H9 (cell line): Measurements from ENCODE around the gene FASTKD1. TPM values are rescaled to one million over a fixed set of nuclear protein-coding genes. Genes with fewer than 3 reads are reported as not detected.
"Not testable (repeated sequence)": the region's sequence is repeated elsewhere in the genome, so short reads cannot be mapped to it uniquely, and the experiment has no call there.

ENCODE experiments used
- DNase-seq: peaks from one replicate; pipeline ENCODE4 v3.0.0-alpha.2; 2017
- H2AFZ ChIP-seq: one replicate; pipeline ENCODE4 v1.6.1; 2013; ENCODE audit warnings: mild to moderate bottlenecking, low read length, control low read depth, moderate library complexity
- H2AK5ac ChIP-seq: 2 replicates; pipeline ENCODE4 v1.6.1; 2013; ENCODE audit warnings: low read length, control low read depth, mixed read lengths; ENCODE audit not compliant: insufficient read length
- H2BK120ac ChIP-seq: one replicate; pipeline ENCODE4 v1.6.1; 2013; ENCODE audit warnings: low read depth, mild to moderate bottlenecking, low read length, control low read depth, inconsistent platforms; ENCODE audit not compliant: poor library complexity, severe bottlenecking
- H2BK12ac ChIP-seq: 2 replicates; pipeline ENCODE4 v1.6.1; 2013; ENCODE audit warnings: low read length, control low read depth, mixed read lengths, low read depth; ENCODE audit not compliant: insufficient read length
- H2BK15ac ChIP-seq: 2 replicates; pipeline ENCODE4 v1.6.1; 2013; ENCODE audit warnings: low read depth, low read length, control low read depth
- H2BK20ac ChIP-seq: one replicate; pipeline ENCODE4 v1.6.1; 2013; ENCODE audit warnings: low read depth, mild to moderate bottlenecking, low read length, control low read depth, inconsistent platforms; ENCODE audit not compliant: poor library complexity, severe bottlenecking
- H2BK5ac ChIP-seq: 2 replicates; pipeline ENCODE4 v1.6.1; 2013; ENCODE audit warnings: low read length, control low read depth, mixed read lengths; ENCODE audit not compliant: insufficient read length
- H3K14ac ChIP-seq: 2 replicates; pipeline ENCODE4 v1.6.1; 2013; ENCODE audit warnings: low read length, control low read depth; ENCODE audit not compliant: insufficient read depth
- H3K18ac ChIP-seq: 2 replicates; pipeline ENCODE4 v1.6.1; 2013; ENCODE audit warnings: low read depth, mild to moderate bottlenecking, mixed read lengths, low read length, control low read depth; ENCODE audit not compliant: insufficient read length
- H3K23ac ChIP-seq: 2 replicates; pipeline ENCODE4 v1.6.1; 2013; ENCODE audit warnings: low read length, control low read depth, mixed read lengths, low read depth; ENCODE audit not compliant: insufficient read length
- H3K23me2 ChIP-seq: 2 replicates; pipeline ENCODE4 v1.6.1; 2013; ENCODE audit warnings: low read depth, mild to moderate bottlenecking, mixed read lengths, low read length, control low read depth; ENCODE audit not compliant: insufficient read length, poor library complexity, severe bottlenecking
- H3K27ac ChIP-seq: 2 replicates; pipeline ENCODE4 v1.5.1; 2013; ENCODE audit warnings: low read length, control low read depth, mixed read lengths, low read depth; ENCODE audit not compliant: insufficient read length
- H3K27me3 ChIP-seq: 2 replicates; pipeline ENCODE4 v1.6.1; 2013; ENCODE audit warnings: low read length, control low read depth, inconsistent platforms; ENCODE audit not compliant: insufficient read depth
- H3K4ac ChIP-seq: 2 replicates; pipeline ENCODE4 v1.6.1; 2013; ENCODE audit warnings: low read depth, mild to moderate bottlenecking, control low read depth, inconsistent platforms, low read length, moderate library complexity
- H3K4me1 ChIP-seq: 2 replicates; pipeline ENCODE4 v1.6.1; 2013; ENCODE audit warnings: low read length, control low read depth, inconsistent platforms; ENCODE audit not compliant: insufficient read depth
- H3K4me2 ChIP-seq: 2 replicates; pipeline ENCODE4 v1.6.1; 2013; ENCODE audit warnings: low read length, control low read depth, mixed read lengths; ENCODE audit not compliant: insufficient read length, insufficient read depth
- H3K56ac ChIP-seq: 2 replicates; pipeline ENCODE4 v1.6.1; 2013; ENCODE audit warnings: low read depth, mild to moderate bottlenecking, mixed read lengths, low read length, control low read depth; ENCODE audit not compliant: insufficient read length
- H3K79me1 ChIP-seq: 2 replicates; pipeline ENCODE4 v1.6.1; 2013; ENCODE audit warnings: low read depth, mild to moderate bottlenecking, moderate library complexity, low read length, control low read depth, inconsistent platforms; ENCODE audit not compliant: insufficient read depth, poor library complexity, severe bottlenecking
- H3K79me2 ChIP-seq: 2 replicates; pipeline ENCODE4 v1.6.1; 2013; ENCODE audit warnings: low read length, control low read depth, inconsistent platforms; ENCODE audit not compliant: insufficient read depth
- H3K9ac ChIP-seq: 2 replicates; pipeline ENCODE4 v1.6.1; 2013; ENCODE audit warnings: low read length, control low read depth, mixed read lengths; ENCODE audit not compliant: insufficient read length; ENCODE audit errors: extremely low read depth
- H3K9me3 ChIP-seq: one replicate; pipeline ENCODE4 v1.6.1; 2013; ENCODE audit warnings: low read depth, low read length, inconsistent platforms; ENCODE audit not compliant: control insufficient read depth
- H3T11ph ChIP-seq: one replicate; pipeline ENCODE4 v1.6.1; 2013; ENCODE audit warnings: mild to moderate bottlenecking, low read length, control low read depth, inconsistent platforms
- H4K20me1 ChIP-seq: one replicate; pipeline ENCODE4 v1.6.1; 2013; ENCODE audit not compliant: control insufficient read depth, insufficient read length, insufficient read depth
- H4K5ac ChIP-seq: 2 replicates; pipeline ENCODE4 v1.6.1; 2013; ENCODE audit warnings: low read depth, mild to moderate bottlenecking, mixed read lengths, low read length, control low read depth; ENCODE audit not compliant: insufficient read length
- H4K8ac ChIP-seq: replicated peaks from 2 replicates; pipeline ENCODE4 v1.6.1; 2013; ENCODE audit warnings: low read length, control low read depth, mixed read lengths, low read depth; ENCODE audit not compliant: insufficient read length
- H4K91ac ChIP-seq: 2 replicates; pipeline ENCODE4 v1.6.1; 2013; ENCODE audit warnings: low read depth, mild to moderate bottlenecking, moderate library complexity, mixed read lengths, low read length, control low read depth; ENCODE audit not compliant: insufficient read length
- H3K27ac Mint-ChIP-seq, 3 experiments: 2 replicates in 2 of 3; 3 replicates in 1 of 3; pipeline ENCODE4 v1.8.0; 2020 to 2021; ENCODE audit warnings: mixed read lengths in 3 of 3, mild to moderate bottlenecking in 1 of 3, moderate library complexity in 1 of 3
- H3K27me3 Mint-ChIP-seq: 2 replicates; pipeline ENCODE4 v1.8.0; 2021; ENCODE audit warnings: low read depth, mild to moderate bottlenecking, moderate library complexity, mixed read lengths
- H3K36me3 Mint-ChIP-seq, 3 experiments: 2 replicates in 2 of 3; 3 replicates in 1 of 3; pipeline ENCODE4 v1.8.0; 2020 to 2021; ENCODE audit warnings: low read depth in 3 of 3, mixed read lengths in 3 of 3; ENCODE audit not compliant: insufficient read depth in 1 of 3
- H3K4me1 Mint-ChIP-seq, 2 experiments: 2 replicates each; pipeline ENCODE4 v1.8.0; 2020; ENCODE audit warnings: mixed read lengths in 2 of 2
- H3K4me3 Mint-ChIP-seq, 2 experiments: 2 replicates in 1 of 2; 3 replicates in 1 of 2; pipeline ENCODE4 v1.8.0; 2020 to 2021; ENCODE audit warnings: mild to moderate bottlenecking in 2 of 2, mixed read lengths in 2 of 2, moderate library complexity in 1 of 2
- H3K9me3 Mint-ChIP-seq, 2 experiments: 2 replicates in 1 of 2; 3 replicates in 1 of 2; pipeline ENCODE4 v1.8.0; 2020; ENCODE audit warnings: mild to moderate bottlenecking in 2 of 2, mixed read lengths in 2 of 2, moderate library complexity in 1 of 2
- CTCF ChIP-seq: fragments of 200-600 bp; sonication (generic); conservative IDR thresholded peaks from 3 replicates; pipeline ENCODE4 v1.8.0; 2021; ENCODE audit warnings: antibody characterized with exemption, mild to moderate bottlenecking
- WGBS: extraction: QIAGEN DNeasy Blood & Tissue Kit; methylation state at CpG from one replicate; pipeline ENCODE4 v1.1.7; 2013; ENCODE audit warnings: missing lambda C conversion rate, low lambda C conversion rate, mixed read lengths; ENCODE audit not compliant: insufficient read length; ENCODE audit errors: extremely low coverage; 5-methylcytosine and 5-hydroxymethylcytosine counted together
- total RNA-seq: library from RNA; stranded (reverse); gene quantifications from 2 replicates; pipeline ENCODE4 v1.2.1, GENCODE V29; 2021

The FASTKD1 gene
- total RNA-seq, 1 experiment from 2014 or later: 47.6 TPM

- H2BK5ac ChIP-seq: no peak overlapping the region
- no peak overlapping the region for H4K91ac ChIP-seq
- H3K79me1 ChIP-seq: peaks cover 8% of the 10 kb centered on the region
- H3K36me3 Mint-ChIP-seq: peaks cover 4 to 7% (median 6%) of the 10 kb centered on the region in 3 experiments
- no CpG with 5 or more reads among the region's 2 CpGs for WGBS
- no peaks in the 10 kb centered on the region for H3K9me3 ChIP-seq
- no peak overlapping the region for H3K14ac ChIP-seq
- no peak overlapping the region for H4K8ac ChIP-seq
- H3K27ac ChIP-seq: no peak overlapping the region
- no peaks in the 10 kb centered on the region for H4K20me1 ChIP-seq
- H3K4me2 ChIP-seq: no peak overlapping the region
- no peak overlapping the region for H2BK15ac ChIP-seq
- no peak overlapping the region for H3K4ac ChIP-seq
- no peak overlapping the region for H2BK120ac ChIP-seq
- no peak overlapping the region for H3T11ph ChIP-seq
- no peak overlapping the region for H2AFZ ChIP-seq
- no peaks in the 10 kb centered on the region for H3K9me3 Mint-ChIP-seq
- H3K4me1 ChIP-seq: no peaks in the 10 kb centered on the region
- H3K27me3 Mint-ChIP-seq: no peaks in the 10 kb centered on the region
- H3K4me1 Mint-ChIP-seq: no peaks in the 10 kb centered on the region
- no peak overlapping the region for H2BK20ac ChIP-seq
- no peak overlapping the region for H3K18ac ChIP-seq
- peaks cover 18% of the 10 kb centered on the region; the same call in 1 of the 2 replicates for H3K79me2 ChIP-seq
- no peak overlapping the region for H2BK12ac ChIP-seq
- no peak overlapping the region for H2AK5ac ChIP-seq
- no peak overlapping the region for H3K4me3 Mint-ChIP-seq
- H3K27me3 ChIP-seq: no peaks in the 10 kb centered on the region
- no peak overlapping the region for H3K9ac ChIP-seq
- H3K56ac ChIP-seq: no peak overlapping the region
- DNase-seq: no peak
- no peak overlapping the region for H3K27ac Mint-ChIP-seq
- TF ChIP-seq CTCF: no peak
- H3K23me2 ChIP-seq: no peaks in the 10 kb centered on the region
- H4K5ac ChIP-seq: no peak overlapping the region
- no peak overlapping the region for H3K23ac ChIP-seq
These were observed 25.3 kb upstream of the FASTKD1 start for GRCh38 chr2:169598982-169599381.

- H4K5ac ChIP-seq, H3K14ac ChIP-seq, H2BK120ac ChIP-seq, H3K4me2 ChIP-seq, H3K9ac ChIP-seq, H3K4ac ChIP-seq, H3K79me1 ChIP-seq, H4K8ac ChIP-seq, H3K4me1 Mint-ChIP-seq, H2BK12ac ChIP-seq, H3K36me3 Mint-ChIP-seq, H3K4me3 Mint-ChIP-seq, H3K9me3 Mint-ChIP-seq, H3K27ac ChIP-seq, H3K18ac ChIP-seq, H3K56ac ChIP-seq, H3T11ph ChIP-seq, H2BK15ac ChIP-seq, H2AK5ac ChIP-seq, H2BK20ac ChIP-seq, H3K27me3 ChIP-seq, H2BK5ac ChIP-seq, H4K20me1 ChIP-seq, DNase-seq, H3K9me3 ChIP-seq, H3K23me2 ChIP-seq, H4K91ac ChIP-seq, H3K23ac ChIP-seq, H3K27me3 Mint-ChIP-seq, H3K4me1 ChIP-seq, H2AFZ ChIP-seq: not testable (repeated sequence)
- H3K79me2 ChIP-seq: peaks cover 21% of the 10 kb centered on the region; the same call in 1 of the 2 replicates
- H3K27ac Mint-ChIP-seq: peak overlapping the region; percentile 7 to 83 (median 27); a peak in 4 of 7 replicates
- no CpG with 5 or more reads among the region's 7 CpGs for WGBS
These were observed 22.9 kb upstream of the FASTKD1 start for GRCh38 chr2:169596546-169596945.
